GM23338 (cell line): ENCODE results near the gene GDF10.

ENCODE experiments used
- CREB1 ChIP-seq: fragments of 250-450 bp; sonication (Bioruptor Pico); IDR thresholded peaks from 2 replicates; pipeline ENCODE4 v1.5.0; 2020; ENCODE audit warnings: low read depth, mild to moderate bottlenecking, moderate library complexity
- EZH2 ChIP-seq: fragments of 200-600 bp; sonication (generic); IDR thresholded peaks from one replicate; pipeline ENCODE4 v1.8.0; 2017; ENCODE audit warnings: antibody characterized with exemption, mild to moderate bottlenecking, low read depth; ENCODE audit not compliant: unreplicated experiment

DNA sequence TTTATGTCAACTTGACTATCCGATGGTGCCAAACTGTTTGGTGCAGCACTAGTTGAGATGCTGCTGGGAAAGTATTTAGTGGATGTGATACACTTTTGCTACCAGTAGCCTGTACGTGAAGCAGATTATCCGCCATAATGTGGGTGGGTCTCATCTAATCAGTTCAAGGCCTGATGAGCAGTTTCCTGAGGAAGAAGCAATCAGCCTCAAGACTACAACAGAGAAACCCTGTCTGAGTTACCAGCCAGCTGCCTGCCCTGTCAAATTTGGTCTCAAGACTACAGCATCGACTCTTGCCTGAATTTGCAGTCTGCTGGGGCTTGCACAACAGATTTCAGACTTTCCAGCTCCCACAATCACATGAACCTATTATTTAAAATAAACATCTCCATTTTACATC is 37.3 kb downstream of the GDF10 start:
- TF ChIP-seq EZH2: no peak
- TF ChIP-seq CREB1 (CRISPR knock-in tag): no peak
